ENCODE measurements around the gene CLCN7.

GRCh38 chr16:1501630-1502029 is 26.8 kb upstream of the CLCN7 start:
- TF ChIP-seq CTCF (IDR thresholded peaks at IDR 0.05) (no peak), ZFX (IDR thresholded peaks at IDR 0.05; ENCODE audit: borderline replicate concordance) (no peak)
